GM12878 (cell line): ENCODE data around the gene PSIP1. TPM values are rescaled to one million over a fixed set of nuclear protein-coding genes. Genes with fewer than 3 reads are reported as not detected.
A peak's percentile ranks its signal among the peaks of the same experiment; 100 is the strongest.

Experiments used
- ATAC-seq: fragments of 200-7000 bp; cut with Tn5 transposase; 3 replicates; pipeline ENCODE4 v1.9.1; 2020; ENCODE audit warnings: mild to moderate bottlenecking, moderate library complexity
- BruUV-seq: library from RNA; stranded (reverse); fragments of 400-500 nt; replicated peaks from 2 replicates; lab custom pipeline; 2021; lab: Mats Ljungman, UMichigan
- CTCF ChIA-PET: fragments of 300-600 bp; sonication (Branson Sonifier 250); formaldehyde crosslinking; extraction: SDS; loops from one replicate; lab custom pipeline; 2021; ENCODE audit warnings: inconsistent platforms; lab: Yijun Ruan, JAX
- POLR2A ChIA-PET: fragments of 350-600 bp; formaldehyde crosslinking; extraction: SDS; loops from one replicate; lab custom pipeline; 2021; ENCODE audit warnings: inconsistent platforms; lab: Charles Lee
- RAD21 ChIA-PET: fragments of 300-600 bp; sonication (Branson Sonifier 250); formaldehyde crosslinking; loops from one replicate; lab custom pipeline; 2023; ENCODE audit warnings: antibody characterized with exemption; ENCODE audit not compliant: unreplicated experiment; lab: Charles Lee
- SMC1A ChIA-PET: fragments of 300-600 bp; sonication (Branson Sonifier 250); formaldehyde crosslinking; loops from one replicate; lab custom pipeline; 2023; ENCODE audit not compliant: unreplicated experiment, uncharacterized antibody; lab: Charles Lee
- DNase-seq: peaks from one replicate; pipeline ENCODE4 v3.0.0-alpha.2; 2011; ENCODE audit warnings: low read depth, low spot score
- FAIRE-seq: peaks from 3 replicates; lab custom pipeline; 2011; peaks lifted over from hg19 to GRCh38; lab: Jason Lieb, UNC
- H2AFZ ChIP-seq: 2 replicates; pipeline ENCODE4 v1.6.0; 2011; ENCODE audit warnings: low read depth, low read length, control low read depth; ENCODE audit not compliant: control insufficient read depth
- H3K27ac ChIP-seq: 2 replicates; pipeline ENCODE4 v1.5.1; 2011; ENCODE audit warnings: control low read depth; ENCODE audit not compliant: control insufficient read depth, insufficient read depth
- H3K27me3 ChIP-seq, 2 experiments: replicated peaks in 1 of 2; 2 replicates each; pipeline versions ENCODE4 v1.6.0 to v1.6.1; 2011; ENCODE audit warnings: low read length in 1 of 2; ENCODE audit not compliant: control insufficient read depth in 2 of 2, insufficient read depth in 2 of 2
- H3K36me3 ChIP-seq, 2 experiments: 2 replicates each; pipeline ENCODE4 v1.5.1; 2011; ENCODE audit warnings: low read length in 1 of 2; ENCODE audit not compliant: control insufficient read depth in 2 of 2, insufficient read depth in 2 of 2
- H3K4me1 ChIP-seq: 2 replicates; pipeline ENCODE4 v1.6.1; 2011; ENCODE audit warnings: mild to moderate bottlenecking, low read length, moderate library complexity, mixed read lengths; ENCODE audit not compliant: control insufficient read depth, insufficient read depth
- H3K4me2 ChIP-seq: 2 replicates; pipeline ENCODE4 v1.6.0; 2011; ENCODE audit warnings: control low read depth; ENCODE audit not compliant: control insufficient read depth, insufficient read depth
- H3K4me3 ChIP-seq: fragments of 200-600 bp; sonication (generic); 2 replicates; pipeline ENCODE4 v1.5.1; 2016
- H3K79me2 ChIP-seq: 2 replicates; pipeline ENCODE4 v1.6.0; 2011; ENCODE audit warnings: low read length; ENCODE audit not compliant: control insufficient read depth, insufficient read depth
- H3K9ac ChIP-seq: 2 replicates; pipeline ENCODE4 v1.8.0; 2011; ENCODE audit warnings: low read length, control low read depth, mixed read lengths; ENCODE audit not compliant: control insufficient read depth, insufficient read depth
- H3K9me3 ChIP-seq: replicated peaks from 3 replicates; pipeline ENCODE4 v1.5.1; 2011; ENCODE audit warnings: mild to moderate bottlenecking, low read length; ENCODE audit not compliant: control insufficient read depth, insufficient read depth
- H4K20me1 ChIP-seq: 2 replicates; pipeline ENCODE4 v1.6.0; 2011; ENCODE audit not compliant: control insufficient read depth, insufficient read depth
- ATF3 ChIP-seq: IDR thresholded peaks from 2 replicates; pipeline ENCODE4 v1.6.1; 2011; ENCODE audit warnings: low read depth, mild to moderate bottlenecking, low read length, moderate library complexity, borderline replicate concordance; ENCODE audit errors: extremely low read depth
- ATF7 ChIP-seq: fragments of 450-650 bp; IDR thresholded peaks from 2 replicates; pipeline ENCODE4 v1.6.1; 2016; ENCODE audit warnings: low read depth, mild to moderate bottlenecking
- BMI1 ChIP-seq: fragments of 450-650 bp; IDR thresholded peaks from 2 replicates; pipeline ENCODE4 v1.6.1; 2016; ENCODE audit warnings: mild to moderate bottlenecking, moderate library complexity, borderline replicate concordance
- E2F8 ChIP-seq: fragments of 450-650 bp; IDR thresholded peaks from 2 replicates; pipeline ENCODE4 v1.6.1; 2018; ENCODE audit warnings: mild to moderate bottlenecking, low read depth, moderate library complexity; ENCODE audit not compliant: partially characterized antibody
- EED ChIP-seq: sonication (generic); IDR thresholded peaks from 2 replicates; pipeline ENCODE4 v1.6.1; 2016; ENCODE audit warnings: antibody characterized with exemption, low read depth
- HDGF ChIP-seq: fragments of 450-650 bp; IDR thresholded peaks from 2 replicates; pipeline ENCODE4 v1.6.1; 2016; ENCODE audit warnings: antibody characterized with exemption
- PAX8 ChIP-seq: fragments of 450-650 bp; IDR thresholded peaks from 2 replicates; pipeline ENCODE4 v1.6.1; 2017; ENCODE audit warnings: mild to moderate bottlenecking, moderate library complexity
- SKIL ChIP-seq: fragments of 450-650 bp; IDR thresholded peaks from 2 replicates; pipeline ENCODE4 v1.6.1; 2017; ENCODE audit warnings: mild to moderate bottlenecking, low read depth, inconsistent platforms; ENCODE audit not compliant: poor library complexity, severe bottlenecking
- SREBF1 ChIP-seq: IDR thresholded peaks from 2 replicates; pipeline ENCODE4 v1.6.1; 2012; ENCODE audit warnings: mild to moderate bottlenecking, low read length
- WRNIP1 ChIP-seq: IDR thresholded peaks from 2 replicates; pipeline ENCODE4 v1.6.1; 2011; ENCODE audit warnings: low read depth, low read length, improper control_type of control experiment, borderline replicate concordance
- ZNF592 ChIP-seq: fragments of 450-650 bp; IDR thresholded peaks from 2 replicates; pipeline ENCODE4 v1.6.1; 2017; ENCODE audit warnings: mild to moderate bottlenecking, moderate library complexity
- ZNF622 ChIP-seq: fragments of 450-650 bp; IDR thresholded peaks from 2 replicates; pipeline ENCODE4 v1.6.1; 2017; ENCODE audit warnings: mild to moderate bottlenecking, inconsistent platforms
- WGBS: methylation state at CpG from one replicate; pipeline ENCODE4 v1.1.6; 2016; ENCODE audit warnings: low lambda C conversion rate; ENCODE audit not compliant: insufficient replicate concordance, insufficient coverage; ENCODE audit errors: missing lambda C conversion rate; 5-methylcytosine and 5-hydroxymethylcytosine counted together
- in situ Hi-C: fragments of 300-500 bp; cut with MboI; formaldehyde crosslinking; loops from 9 replicates; pipeline ENCODE4 v1.14.3; 2018; ENCODE audit warnings: mixed read lengths
- intact Hi-C: fragments of 100-400 bp; cut with micrococcal nuclease; formaldehyde crosslinking; loops from one replicate; pipeline ENCODE4 v1.14.2; 2022; ENCODE audit not compliant: unreplicated experiment
- polyA plus RNA-seq, 11 experiments: library from polyadenylated mRNA; depleted of rRNA in 4 of 11; unstranded in 6 of 11; stranded (reverse) in 5 of 11; fragments of >200 nt; fragmentation: Nextera tagmentation in 4 of 11; fragmentation: Illumina TruSeq in 1 of 11; extraction: Ambion mirVana in 4 of 11; extraction: Trizol in 1 of 11; gene quantifications; 1 replicate in 1 of 11; 2 replicates in 10 of 11; pipeline versions ENCODE4 v1.2.1 to v1.2.3, GENCODE V29; 2011 to 2016; ENCODE audit warnings: inconsistent platforms in 2 of 11, missing spikeins in 2 of 11, low read depth in 1 of 11
- total RNA-seq, 4 experiments: library from RNA; depleted of rRNA in 3 of 4; stranded (reverse); fragments of >200 nt in 3 of 4; fragmentation: Illumina TruSeq in 1 of 4; extraction: Trizol in 1 of 4; gene quantifications; 2 replicates each; pipeline versions ENCODE4 v1.2.1 to v1.2.3, GENCODE V29; 2013 to 2021

The PSIP1 gene
- total and polyA plus RNA-seq, 10 of the 15 experiments (the other 5 are each of a cell fraction or from before 2014, with no cell fraction given), result 75.5 to 299 (median 173) TPM

- H3K27me3 ChIP-seq, result no peaks in the 10 kb centered on the region
- WGBS, result 67% methylated on average over 5 of the region's 5 CpGs
- intact Hi-C loops, result no loop called here
- no peak overlapping the region for H2AFZ ChIP-seq
- in situ Hi-C loops, result no loop called here
- peaks cover 1 to 3% of the 10 kb centered on the region in 2 experiments; a peak in 3 of 4 replicates for H3K36me3 ChIP-seq
- 0 out of 3 replicates have a peak, but pooled peaks have one; percentile 4 for ATAC-seq
- ChIA-PET RAD21 (interaction anchor here (2.6 kb wide), 1 partner anchor 74 kb away, joined by 9 read pairs; no protein-coding TSS in a partner anchor), CTCF (interaction anchor here (0.8 to 1.4 kb wide), 2 partner anchors 26 to 102 kb away, joined by 3 to 4 read pairs; no protein-coding TSS in a partner anchor), SMC1A (interaction anchor here (0.8 to 1.5 kb wide), 3 partner anchors 13 to 80 kb away, joined by 3 to 7 read pairs (median 4); no protein-coding TSS in a partner anchor), POLR2A (interaction anchor here (0.6 kb wide), 1 partner anchor 58 kb away, joined by 4 read pairs; no protein-coding TSS in a partner anchor)
- H3K4me3 ChIP-seq, result no peak overlapping the region
- H3K4me2 ChIP-seq, result no peak overlapping the region
- no peak overlapping the region for H3K9ac ChIP-seq
- BruUV-seq, result no TSS peak
- no peaks in the 10 kb centered on the region for H3K4me1 ChIP-seq
- H3K79me2 ChIP-seq, result peaks cover 25% of the 10 kb centered on the region
- H4K20me1 ChIP-seq, result no peaks in the 10 kb centered on the region
- TF ChIP-seq ATF7 (no peak), PAX8 (no peak), ZNF592 (no peak), ZNF622 (no peak), SKIL (no peak), HDGF (no peak), E2F8 (no peak), WRNIP1 (no peak), BMI1 (no peak), EED (no peak), ATF3 (no peak), SREBF1 (no peak)
- no peaks in the 10 kb centered on the region for H3K9me3 ChIP-seq
- no peak for FAIRE-seq
- no peak overlapping the region for H3K27ac ChIP-seq
- DNase-seq, result no peak
These were observed 79.6 kb downstream of the PSIP1 start for GRCh38 chr9:15430920-15431844.
